Measurements from ENCODE around the gene ASB2. TPM values are rescaled to one million over a fixed set of nuclear protein-coding genes. Genes with fewer than 3 reads are reported as not detected.

ASB2 gene
- polyA plus RNA-seq, 1 donor (not counting 4 experiments of a cell fraction or from before 2014, with no cell fraction given), result 0.56 TPM

DNA sequence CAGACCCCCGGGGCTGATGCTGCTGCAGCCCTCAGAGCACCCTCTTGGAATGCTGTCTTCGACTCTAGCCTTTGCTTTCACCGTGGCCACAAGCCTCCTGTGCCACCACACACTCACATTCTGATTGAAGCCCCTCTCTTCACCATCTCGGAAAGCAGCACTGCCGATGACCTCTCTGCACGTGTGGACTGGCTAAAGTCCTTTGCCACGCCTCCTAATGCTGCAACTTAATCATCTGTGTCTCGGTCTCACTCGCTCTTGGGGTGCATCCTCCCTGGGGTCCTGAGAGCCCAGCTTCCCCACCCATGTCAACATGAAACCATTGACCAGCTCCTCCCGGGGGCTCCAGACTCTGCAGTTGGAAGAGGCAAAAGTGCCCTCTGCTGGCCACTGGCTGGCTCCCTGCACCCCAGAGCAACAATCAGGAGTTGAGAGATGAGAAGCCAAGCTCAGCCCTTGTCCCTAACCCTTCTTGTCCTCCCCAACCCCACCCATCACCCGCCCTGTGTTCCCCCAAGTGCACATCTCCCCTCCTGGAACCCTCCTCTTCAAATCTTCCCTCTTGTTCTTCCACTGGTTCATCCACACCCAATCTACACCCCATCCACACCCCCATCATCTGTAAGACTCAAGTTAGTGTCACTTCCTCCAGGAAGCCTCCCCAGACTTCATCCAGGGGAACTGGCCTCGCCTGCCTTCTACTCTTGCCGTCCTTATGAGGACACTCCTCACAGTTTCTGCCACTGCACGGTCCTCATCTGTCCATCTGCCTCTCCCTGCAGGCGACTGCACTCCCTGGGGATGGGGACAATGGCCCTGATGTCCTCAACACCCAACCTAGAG, 72.8 kb downstream of the ASB2 start:
- Histone ChIP-seq H3K36me3 (ENCODE audit: control insufficient read depth in 2 of 2, extremely low read depth in 1 of 2, insufficient read depth in 2 of 2, low read length in 2 of 2) (no peaks in the 10 kb centered on the region), H3K4me1 (ENCODE audit: control insufficient read depth, extremely low read depth, insufficient read depth, low read length) (no peaks in the 10 kb centered on the region), H2AFZ (ENCODE audit: control insufficient read depth, low read length) (no peak overlapping the region), H3K27me3 (ENCODE audit: control insufficient read depth, extremely low read depth, insufficient read depth, low read length) (peaks cover 4% of the 10 kb centered on the region), H3K9me1 (ENCODE audit: control insufficient read depth, extremely low read depth, insufficient read depth, low read length) (no peaks in the 10 kb centered on the region), H3K9ac (ENCODE audit: control insufficient read depth, extremely low read depth, insufficient read depth, low read length) (no peak overlapping the region), H3K79me2 (ENCODE audit: control insufficient read depth, insufficient read depth, low read length) (no peaks in the 10 kb centered on the region), H3K27ac (ENCODE audit: control insufficient read depth, insufficient read depth, low read length) (no peak overlapping the region), H3K4me3 (ENCODE audit: control insufficient read depth in 2 of 3, extremely low read depth in 1 of 3, insufficient read depth in 2 of 3, low read depth in 1 of 3, low read length in 3 of 3) (no peak overlapping the region), H3K4me2 (ENCODE audit: control insufficient read depth, extremely low read depth, insufficient read depth, low read depth, low read length) (no peak overlapping the region), H3K9me3 (ENCODE audit: control insufficient read depth, low read depth, low read length) (no peaks in the 10 kb centered on the region), H4K20me1 (ENCODE audit: control insufficient read depth, extremely low read depth, insufficient read depth, low read length) (no peaks in the 10 kb centered on the region)
- TF ChIP-seq, protein P1, sequence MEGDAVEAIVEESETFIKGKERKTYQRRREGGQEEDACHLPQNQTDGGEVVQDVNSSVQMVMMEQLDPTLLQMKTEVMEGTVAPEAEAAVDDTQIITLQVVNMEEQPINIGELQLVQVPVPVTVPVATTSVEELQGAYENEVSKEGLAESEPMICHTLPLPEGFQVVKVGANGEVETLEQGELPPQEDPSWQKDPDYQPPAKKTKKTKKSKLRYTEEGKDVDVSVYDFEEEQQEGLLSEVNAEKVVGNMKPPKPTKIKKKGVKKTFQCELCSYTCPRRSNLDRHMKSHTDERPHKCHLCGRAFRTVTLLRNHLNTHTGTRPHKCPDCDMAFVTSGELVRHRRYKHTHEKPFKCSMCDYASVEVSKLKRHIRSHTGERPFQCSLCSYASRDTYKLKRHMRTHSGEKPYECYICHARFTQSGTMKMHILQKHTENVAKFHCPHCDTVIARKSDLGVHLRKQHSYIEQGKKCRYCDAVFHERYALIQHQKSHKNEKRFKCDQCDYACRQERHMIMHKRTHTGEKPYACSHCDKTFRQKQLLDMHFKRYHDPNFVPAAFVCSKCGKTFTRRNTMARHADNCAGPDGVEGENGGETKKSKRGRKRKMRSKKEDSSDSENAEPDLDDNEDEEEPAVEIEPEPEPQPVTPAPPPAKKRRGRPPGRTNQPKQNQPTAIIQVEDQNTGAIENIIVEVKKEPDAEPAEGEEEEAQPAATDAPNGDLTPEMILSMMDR (optimal IDR thresholded peaks at IDR 0.05 in 1 of 3, IDR thresholded peaks at IDR 0.05 in 1 of 3, conservative IDR thresholded peaks at IDR 0.05 in 1 of 3; ENCODE audit: extremely low read depth in 1 of 3, insufficient read depth in 2 of 3, low read length in 3 of 3), result peak; percentile 13 to 63 (median 49)
- no peak for TF ChIP-seq EZH2 (IDR thresholded peaks at IDR 0.05; ENCODE audit: low read length)
- no peak for FAIRE-seq
- DNase-seq (ENCODE audit: low read depth, low spot score), result no peak
- dilution Hi-C loops (cut with MboI; ENCODE audit: extremely low pct_ligation_motif_present, low sequenced_read_pairs), result loop anchor here (25.0 kb wide), 1 partner anchor 241 kb away; no protein-coding TSS in a partner anchor

DNA sequence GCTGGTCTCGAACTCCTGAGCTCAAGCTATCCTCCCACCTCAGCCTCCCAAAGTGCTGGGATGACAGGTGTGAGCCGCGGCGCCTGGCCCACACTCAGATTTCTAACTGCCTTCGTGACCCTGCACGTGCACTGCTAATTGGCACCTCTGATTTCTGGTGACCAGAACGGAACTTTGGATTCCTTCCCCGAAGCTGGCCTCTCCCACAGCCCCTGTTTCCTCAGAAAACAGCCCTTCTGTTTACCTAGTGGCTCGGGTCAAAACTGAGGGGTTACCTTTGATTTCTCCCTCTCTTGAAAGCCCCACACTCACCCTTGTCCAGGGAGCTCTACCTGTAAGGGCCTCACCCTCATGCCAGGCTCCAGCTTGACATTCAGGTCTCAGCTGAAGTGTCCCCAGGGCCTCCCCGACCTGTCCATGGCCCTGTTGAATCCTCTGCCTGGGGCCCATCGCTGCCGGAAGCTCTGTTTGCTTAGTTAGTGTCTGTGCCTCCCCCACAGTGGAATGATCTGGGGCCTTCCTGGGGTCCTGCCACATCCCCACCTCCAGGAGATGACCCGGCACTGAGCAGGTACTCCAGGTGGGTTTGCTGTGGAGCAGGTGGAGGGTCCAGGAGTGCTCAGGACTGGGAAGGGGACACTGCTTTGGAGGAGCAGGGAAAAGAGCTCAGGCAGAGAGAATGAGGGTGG, 73.6 kb downstream of the ASB2 start:
- H3K27ac ChIP-seq (ENCODE audit: control insufficient read depth, insufficient read depth, low read length), result no peak overlapping the region
- no peak overlapping the region for H3K4me2 ChIP-seq (ENCODE audit: control insufficient read depth, extremely low read depth, insufficient read depth, low read depth, low read length)
- H4K20me1 ChIP-seq (ENCODE audit: control insufficient read depth, extremely low read depth, insufficient read depth, low read length), result no peaks in the 10 kb centered on the region
- H3K9me3 ChIP-seq (ENCODE audit: control insufficient read depth, low read depth, low read length), result no peaks in the 10 kb centered on the region
- no peaks in the 10 kb centered on the region for H3K79me2 ChIP-seq (ENCODE audit: control insufficient read depth, insufficient read depth, low read length)
- H3K9me1 ChIP-seq (ENCODE audit: control insufficient read depth, extremely low read depth, insufficient read depth, low read length), result no peaks in the 10 kb centered on the region
- no peak overlapping the region for H2AFZ ChIP-seq (ENCODE audit: control insufficient read depth, low read length)
- TF ChIP-seq, protein P1 (optimal IDR thresholded peaks at IDR 0.05 in 1 of 3, IDR thresholded peaks at IDR 0.05 in 1 of 3, conservative IDR thresholded peaks at IDR 0.05 in 1 of 3; ENCODE audit: extremely low read depth in 1 of 3, insufficient read depth in 2 of 3, low read length in 3 of 3), result no peak
- no peak for TF ChIP-seq EZH2 (IDR thresholded peaks at IDR 0.05; ENCODE audit: low read length)
- no peak for DNase-seq (ENCODE audit: low read depth, low spot score)
- H3K36me3 ChIP-seq (ENCODE audit: control insufficient read depth in 2 of 2, extremely low read depth in 1 of 2, insufficient read depth in 2 of 2, low read length in 2 of 2), result no peaks in the 10 kb centered on the region
- H3K9ac ChIP-seq (ENCODE audit: control insufficient read depth, extremely low read depth, insufficient read depth, low read length), result no peak overlapping the region
- no peak overlapping the region for H3K4me3 ChIP-seq (ENCODE audit: control insufficient read depth in 2 of 3, extremely low read depth in 1 of 3, insufficient read depth in 2 of 3, low read depth in 1 of 3, low read length in 3 of 3)
- dilution Hi-C loops (cut with MboI; ENCODE audit: extremely low pct_ligation_motif_present, low sequenced_read_pairs), result loop anchor here (25.0 kb wide), 1 partner anchor 240 kb away; no protein-coding TSS in a partner anchor
- peaks cover 4% of the 10 kb centered on the region for H3K27me3 ChIP-seq (ENCODE audit: control insufficient read depth, extremely low read depth, insufficient read depth, low read length)
- H3K4me1 ChIP-seq (ENCODE audit: control insufficient read depth, extremely low read depth, insufficient read depth, low read length), result no peaks in the 10 kb centered on the region
- FAIRE-seq, result no peak

Data from keratinocyte (primary cell).